Superior temporal gyrus (tissue), 1 donor: ENCODE data around the gene PLXNB1.
A peak's percentile ranks its signal among the peaks of the same experiment; 100 is the strongest.

Source experiments
- DNase-seq: peaks from one replicate; pipeline ENCODE4 v3.0.0-alpha.2; 2016; ENCODE audit errors: extremely low spot score

PLXNB1 gene

DNA sequence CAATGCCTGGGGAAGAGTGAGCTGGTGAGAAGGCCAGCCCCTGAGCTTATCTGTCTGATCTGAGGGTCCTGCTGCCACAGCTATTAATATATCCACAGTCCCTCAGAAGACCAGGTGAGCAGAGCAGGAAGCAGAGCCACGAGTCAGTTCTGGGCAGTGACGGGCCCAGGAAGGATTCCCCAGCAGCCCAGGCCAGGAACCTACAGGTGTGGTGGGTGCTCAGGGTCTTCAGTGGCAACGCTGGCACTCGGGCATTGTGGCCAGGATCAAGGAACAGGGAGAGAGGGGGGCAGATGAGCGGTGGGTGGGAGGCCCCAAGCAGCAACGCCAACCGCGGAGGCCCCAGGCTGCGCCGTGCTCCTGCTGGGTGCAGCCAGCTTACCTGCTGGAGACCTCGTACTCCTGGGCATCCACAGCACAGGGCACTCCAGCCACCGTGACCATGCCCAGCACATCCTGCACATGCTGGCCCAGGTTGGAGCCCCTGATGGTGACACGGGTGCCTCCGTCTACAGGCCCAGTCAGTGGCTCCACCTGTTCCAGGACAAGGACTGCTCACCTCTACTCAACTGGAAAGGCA lies 12.3 kb downstream of the PLXNB1 start:
- DNase-seq: no peak

DNA sequence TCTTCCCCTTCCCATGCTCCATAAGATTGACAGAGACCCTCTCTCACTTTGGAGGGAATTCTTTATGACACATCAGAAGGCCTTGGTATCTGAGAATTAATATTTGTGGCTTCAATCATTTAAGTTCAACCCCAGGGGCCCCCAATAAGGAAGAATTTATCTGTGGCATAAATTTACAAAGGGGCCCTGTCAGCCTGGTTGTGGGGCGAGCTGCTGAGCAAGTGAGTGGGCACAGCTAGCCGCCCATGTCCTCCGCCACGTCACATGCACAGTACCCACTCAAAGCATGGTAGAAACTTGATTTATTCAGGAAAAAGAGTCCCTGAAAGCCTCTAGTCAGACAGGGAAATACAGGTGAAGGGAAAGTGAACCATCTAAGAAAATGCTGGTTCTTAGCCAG lies 13.3 kb downstream of the PLXNB1 start:
- DNase-seq: no peak

DNA sequence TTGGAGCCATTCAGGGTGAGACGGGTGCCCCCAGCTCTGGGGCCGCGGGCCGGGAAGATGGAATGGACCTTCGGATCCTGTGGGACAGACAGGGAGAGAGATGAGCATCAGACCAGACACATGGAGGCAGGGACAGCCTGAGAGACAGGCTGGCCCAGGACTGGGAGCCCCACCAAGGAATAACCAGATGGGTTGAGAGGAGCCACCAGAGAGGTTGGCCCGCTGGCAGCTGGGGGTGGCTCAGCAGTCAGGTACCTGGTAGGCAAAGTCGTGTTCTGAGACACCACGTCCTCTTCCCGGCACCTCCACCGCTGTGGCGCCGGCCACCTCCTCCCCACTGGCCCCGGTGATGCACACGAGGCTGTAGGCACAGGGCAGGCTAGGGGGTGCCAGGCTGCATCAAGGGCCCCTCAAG lies 13.8 kb downstream of the PLXNB1 start:
- DNase-seq: no peak

DNA sequence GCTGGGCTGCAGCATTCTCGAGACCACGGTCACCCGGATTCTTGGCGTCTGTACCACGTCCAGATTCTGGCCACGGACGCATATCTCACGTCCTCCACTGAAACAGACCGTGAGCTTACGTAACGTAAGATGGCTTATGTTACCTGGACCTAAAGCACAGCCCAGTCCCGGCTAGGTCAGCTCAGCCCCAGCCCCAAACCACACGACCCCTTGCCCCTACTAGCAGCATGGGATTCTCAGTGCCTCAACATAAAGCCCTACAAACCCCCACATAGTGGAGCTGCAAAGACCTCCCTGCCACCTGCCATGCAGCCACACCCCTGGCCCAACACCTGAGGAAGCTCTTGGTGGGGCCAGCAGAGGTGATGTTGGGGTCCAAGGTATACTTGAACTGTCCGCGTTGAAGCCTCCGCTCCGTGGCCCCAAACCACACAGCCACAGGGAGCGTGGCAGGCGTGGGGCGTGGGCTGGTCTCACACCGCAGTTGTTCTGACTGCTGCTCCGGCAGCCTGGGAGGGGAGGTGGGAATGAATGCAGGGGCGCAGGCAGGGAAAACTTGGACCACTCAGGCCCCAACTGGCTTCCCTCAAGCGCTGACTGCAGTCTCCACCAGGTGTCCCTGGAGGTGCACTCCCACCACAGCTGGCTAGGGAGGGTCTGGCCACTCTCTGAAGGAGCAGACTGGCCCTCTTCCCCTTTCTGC lies 14.5 kb downstream of the PLXNB1 start:
- no peak for DNase-seq

DNA sequence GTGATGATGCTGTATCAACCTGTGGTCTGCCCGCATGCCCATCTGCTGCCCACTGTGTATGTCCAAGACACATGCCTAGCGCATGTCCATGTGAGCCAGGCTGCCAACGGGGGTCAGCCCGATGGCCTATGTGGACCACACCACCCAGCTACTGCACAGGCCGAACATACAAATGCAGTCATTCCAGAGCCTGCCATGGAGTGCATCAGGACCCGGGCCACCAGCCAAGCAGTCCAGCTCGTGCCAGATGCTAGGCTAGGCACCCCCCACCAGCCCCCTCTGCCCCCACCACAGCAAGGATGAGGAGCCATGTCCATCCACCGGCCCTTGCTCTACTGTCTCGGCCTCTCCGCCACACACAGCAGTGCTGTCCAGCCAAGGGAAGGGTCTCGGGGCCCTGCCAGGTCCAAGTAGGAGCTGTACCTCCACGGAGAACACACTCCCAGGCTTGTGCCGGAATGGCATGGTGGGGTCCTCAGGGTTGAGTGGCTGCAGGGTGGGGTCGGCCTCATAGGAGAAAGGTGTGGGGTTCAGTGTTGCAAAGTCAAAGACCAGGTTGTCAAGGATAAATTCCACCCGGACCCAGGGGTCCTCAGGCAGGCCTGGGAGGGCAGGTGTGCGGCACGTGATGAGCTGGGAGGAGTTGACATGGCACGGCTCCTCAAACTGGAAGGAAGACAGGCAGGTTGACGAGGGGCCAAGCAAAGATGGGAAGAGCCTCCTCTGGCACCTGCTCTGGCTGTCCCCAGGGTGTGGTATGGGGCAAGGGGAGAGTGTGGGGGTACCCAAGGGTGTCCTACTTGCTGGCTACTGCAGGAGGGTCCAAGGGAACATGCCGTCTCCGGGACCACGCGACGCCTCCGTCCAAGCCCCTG lies 15.3 kb downstream of the PLXNB1 start:
- DNase-seq: peak; percentile 52

DNA sequence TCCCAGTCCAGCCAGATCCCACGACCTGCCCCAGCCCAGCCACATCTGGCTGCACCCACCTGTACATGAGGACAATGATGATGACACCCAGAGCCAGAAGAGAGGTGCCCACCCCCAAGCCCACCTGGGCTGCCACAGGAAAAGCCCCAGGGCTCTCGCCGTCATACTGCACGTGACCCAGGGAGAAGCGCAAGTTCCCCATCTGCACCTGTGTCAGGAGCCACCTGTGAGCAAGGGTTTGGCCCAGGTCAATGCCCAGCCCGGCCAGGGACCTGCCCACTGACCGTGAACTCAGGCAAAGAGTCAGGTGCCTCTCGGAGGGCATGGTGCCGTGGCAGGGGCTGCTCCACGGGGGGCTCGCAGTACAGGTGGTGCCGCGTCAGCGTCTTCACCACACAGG lies 16.3 kb downstream of the PLXNB1 start:
- no peak for DNase-seq

DNA sequence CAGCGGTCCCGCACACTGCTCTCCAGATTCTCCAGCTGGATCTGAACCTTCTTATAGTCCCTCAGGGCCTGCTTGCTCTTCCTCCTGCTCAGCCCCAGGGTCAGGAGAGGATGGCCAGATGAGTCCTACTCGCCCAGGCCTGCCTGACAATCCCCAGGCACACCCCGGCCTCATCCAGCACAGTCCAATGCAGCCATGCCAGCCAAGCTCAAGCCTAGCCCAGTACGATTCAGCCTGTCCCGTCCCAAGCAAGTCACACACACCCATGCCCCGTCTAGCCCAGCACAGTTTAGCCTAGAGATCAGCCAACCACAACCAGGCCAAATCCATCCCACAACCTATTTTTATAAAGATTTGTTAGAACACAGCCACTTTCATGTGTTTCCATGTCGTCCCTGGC lies 16.8 kb downstream of the PLXNB1 start:
- DNase-seq: no peak

DNA sequence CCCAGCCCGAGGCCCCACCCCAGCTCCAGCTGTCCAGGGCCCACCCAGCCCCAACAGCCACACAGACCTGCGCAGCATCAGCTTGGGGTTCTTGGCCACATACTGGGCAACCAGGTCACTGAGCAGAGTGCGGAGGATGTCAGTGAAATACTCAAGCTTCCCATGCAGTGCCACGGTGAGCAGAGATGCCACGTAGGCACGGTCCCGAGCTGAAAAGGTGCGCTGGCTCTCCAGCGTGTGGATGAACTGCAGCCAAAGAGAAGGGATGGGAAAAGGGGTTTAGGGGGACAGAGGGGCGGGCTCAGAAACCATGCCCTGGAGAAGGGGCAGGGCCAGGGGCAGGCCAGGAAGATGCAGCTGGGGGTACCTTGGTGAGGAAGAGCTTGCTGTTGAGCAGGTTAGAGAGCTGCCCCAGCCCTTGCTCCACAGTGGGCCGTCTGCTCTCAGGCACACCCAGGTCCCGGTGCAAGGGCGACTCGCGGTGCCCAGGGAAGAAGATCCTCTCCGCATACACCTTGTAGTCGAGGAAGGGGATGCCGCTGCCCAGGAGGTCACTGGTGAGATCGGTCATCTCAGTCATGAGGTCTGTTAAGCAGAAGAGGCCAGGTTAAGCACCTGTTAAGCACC lies 17.4 kb downstream of the PLXNB1 start:
- DNase-seq: no peak

DNA sequence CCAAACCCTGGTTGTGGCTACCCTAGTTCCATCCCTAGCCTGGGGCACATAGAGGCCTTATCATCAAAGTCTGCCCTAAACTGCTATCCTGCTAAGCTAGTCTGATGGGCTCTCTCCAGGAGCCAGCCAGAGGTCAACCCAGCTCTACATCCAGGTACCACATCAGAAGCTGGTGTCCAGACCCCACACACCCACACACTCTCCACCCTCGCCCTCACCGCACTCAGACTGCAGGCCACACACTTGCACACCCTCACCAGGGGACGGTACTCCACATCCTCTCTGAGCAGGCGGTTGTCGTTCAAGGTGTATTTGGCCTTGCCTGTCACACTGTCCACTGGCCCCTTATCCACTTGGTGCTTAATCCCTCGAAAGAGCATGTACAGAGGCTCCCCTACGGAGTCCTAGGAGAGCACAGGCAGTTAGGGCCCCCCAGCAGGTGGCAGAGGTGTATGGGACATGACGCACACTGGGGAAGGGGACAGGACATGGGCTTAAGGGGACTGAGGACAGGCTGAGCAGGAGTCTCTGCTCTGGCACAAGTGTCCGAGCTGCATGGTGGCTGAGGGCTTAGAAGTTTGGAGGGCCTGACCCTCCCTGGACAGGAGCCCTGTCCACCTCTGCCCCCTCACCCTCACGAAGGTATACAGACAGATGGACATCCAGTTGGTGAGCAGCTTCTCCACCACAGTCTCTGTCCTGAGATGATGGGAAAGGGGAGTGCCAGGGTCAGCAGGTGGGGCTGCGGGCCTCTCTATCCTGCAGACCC lies 18.1 kb downstream of the PLXNB1 start:
- no peak for DNase-seq

DNA sequence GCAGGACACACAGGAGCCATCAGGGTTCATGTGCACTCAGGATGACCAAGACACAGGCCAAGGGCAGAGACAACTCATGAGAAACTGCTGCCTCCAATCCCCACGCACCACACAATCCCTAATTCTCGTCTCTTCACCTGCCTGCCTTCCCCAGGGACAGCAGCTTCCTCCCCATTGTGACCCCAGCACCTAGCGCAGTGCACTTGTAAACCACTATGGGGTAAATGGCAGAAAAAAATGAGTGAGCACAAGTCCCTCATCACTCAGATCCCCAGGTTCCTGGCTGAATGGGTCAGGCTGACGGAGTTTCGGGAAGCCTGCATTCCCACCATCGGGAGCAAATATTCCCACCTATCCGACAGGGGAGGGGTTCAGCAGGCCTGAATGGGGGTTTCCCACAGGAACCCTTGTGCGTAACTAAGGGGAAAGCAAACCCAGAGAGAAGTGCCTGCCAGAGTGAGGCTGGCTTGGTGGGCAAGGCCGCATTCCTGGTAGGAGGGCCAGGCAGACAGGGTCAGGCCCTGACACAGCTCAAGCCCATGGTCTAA lies 18.8 kb downstream of the PLXNB1 start:
- DNase-seq: no peak

DNA sequence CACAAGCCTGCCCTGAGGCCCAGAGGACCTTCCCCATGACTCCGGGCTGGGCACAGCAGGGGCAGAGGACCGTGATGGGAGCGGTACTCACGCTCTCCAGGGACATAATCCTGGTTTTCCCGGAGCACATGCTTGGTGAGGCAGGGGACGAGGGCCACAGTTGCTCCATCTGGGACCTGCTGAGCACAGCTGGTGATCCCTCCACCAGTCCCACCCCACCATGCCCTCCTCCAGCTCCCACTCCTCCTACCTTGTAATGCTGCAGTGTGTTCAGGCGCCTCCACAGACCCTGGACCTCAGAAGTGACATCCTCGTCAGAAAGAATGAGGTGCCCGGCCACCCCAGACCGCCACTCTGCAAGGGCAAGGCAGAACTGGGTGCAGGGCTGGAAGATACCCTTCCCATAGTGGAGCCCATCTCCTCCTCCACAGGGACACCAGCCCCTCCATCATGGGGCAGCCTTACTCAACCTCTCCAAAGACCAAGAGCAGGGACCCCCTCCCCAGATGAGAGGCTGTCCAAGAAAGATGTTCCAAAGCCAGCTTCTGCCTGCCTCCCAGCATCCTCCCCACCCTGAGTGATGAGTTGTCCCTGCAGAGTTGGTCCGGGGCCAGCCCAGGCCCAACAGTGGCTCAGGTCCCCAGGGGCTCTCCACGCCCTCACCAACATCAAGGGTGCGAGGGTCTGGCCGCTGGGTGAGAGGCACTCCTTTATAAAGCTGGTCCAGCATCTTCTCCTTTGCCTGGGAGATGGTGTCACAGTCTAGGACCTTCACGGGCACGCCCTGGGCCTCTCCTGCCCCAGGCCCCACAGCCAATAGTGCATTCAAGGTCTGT lies 19.5 kb downstream of the PLXNB1 start:
- DNase-seq: no peak

DNA sequence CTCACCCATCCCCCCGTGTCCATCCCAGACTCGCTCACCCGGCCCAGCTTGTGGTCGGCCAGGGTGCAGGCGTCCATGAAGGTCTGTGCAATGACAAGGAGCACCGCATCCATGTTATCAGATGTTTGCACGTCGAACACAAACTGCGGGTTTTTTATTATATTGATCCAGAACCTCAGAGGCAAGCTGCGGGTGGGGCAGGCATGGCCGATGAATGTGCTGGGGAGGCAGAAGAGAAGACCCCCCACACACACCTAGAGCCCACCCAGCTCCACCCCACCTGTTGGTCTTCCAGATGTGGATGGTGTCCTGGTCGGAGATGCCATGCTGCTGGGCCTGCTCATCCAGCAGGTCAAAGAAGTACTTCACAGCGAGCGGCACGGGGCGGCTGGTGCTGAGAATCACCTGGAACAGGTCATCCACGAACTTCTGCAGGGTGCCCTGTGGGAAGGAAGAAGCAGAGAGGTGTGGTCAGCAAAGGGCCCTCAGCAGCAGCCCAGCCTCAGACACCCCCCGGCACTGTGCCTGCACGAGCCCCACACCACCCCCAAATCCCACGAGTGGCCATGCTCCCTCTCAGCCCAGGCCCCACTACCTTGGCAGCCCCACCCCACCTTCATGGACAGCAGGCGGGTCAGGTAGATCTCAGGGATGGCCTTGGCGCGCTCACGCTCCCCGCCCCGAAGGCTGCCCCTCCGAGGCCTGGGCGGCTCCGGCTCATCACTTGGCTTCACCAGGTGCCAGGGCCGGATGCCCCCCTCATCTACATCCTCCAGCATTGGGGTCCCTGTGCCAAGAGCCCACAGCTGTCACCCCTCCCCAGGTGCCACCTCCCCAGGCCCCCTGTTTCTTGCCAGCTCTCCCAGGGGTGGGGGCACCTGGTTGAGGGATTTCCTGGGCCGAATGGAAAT lies 20.3 kb downstream of the PLXNB1 start:
- DNase-seq: no peak

DNA sequence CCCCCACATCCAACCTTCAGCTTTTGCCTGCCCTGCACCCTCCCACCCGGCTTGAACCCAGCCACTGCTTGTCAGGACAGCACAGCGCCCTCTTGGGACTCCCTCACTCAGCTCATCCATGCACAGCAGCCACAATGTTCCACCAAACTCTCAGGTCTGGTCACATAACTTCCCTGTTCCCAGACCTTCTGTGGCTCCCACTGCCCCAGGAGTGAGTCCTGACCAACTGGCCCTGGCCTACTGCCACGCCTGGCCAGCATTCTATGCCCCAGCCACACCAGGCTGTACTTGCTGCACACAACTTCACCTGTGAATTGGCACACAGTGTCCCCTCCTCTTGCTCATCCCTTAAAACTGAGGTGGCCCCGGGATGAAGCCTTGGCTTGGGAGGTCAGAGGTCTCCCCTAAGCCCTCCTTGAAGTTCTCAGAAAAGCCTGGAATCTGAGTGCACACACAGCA lies 21.0 kb downstream of the PLXNB1 start:
- DNase-seq: no peak

DNA sequence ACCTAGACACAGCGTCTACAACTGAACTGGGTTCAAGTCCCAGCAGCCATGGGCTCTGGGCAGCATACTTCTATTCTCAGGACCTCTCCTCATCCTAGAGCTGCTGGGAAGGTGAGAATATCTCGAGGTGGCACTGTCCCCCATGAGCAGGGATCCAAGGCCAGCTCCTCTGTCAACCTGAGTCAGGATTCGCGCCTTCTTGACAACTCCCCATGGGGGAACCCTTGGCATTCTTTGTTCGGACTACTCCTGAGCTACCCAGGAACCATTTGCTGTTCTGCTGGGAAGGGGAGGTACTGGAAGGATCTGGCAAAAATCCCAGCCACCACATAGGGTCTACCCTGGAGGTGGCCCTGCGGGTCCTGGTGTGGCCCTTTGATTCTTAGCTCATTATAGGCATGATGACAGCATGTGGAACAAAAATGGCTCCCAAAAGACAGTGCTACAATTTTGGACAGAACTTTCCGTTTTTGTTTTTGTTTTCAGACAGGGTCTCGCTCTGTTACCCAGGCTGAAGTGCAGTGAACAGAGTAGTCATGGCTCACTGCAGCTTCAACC lies 22.3 kb downstream of the PLXNB1 start:
- DNase-seq: no peak

DNA sequence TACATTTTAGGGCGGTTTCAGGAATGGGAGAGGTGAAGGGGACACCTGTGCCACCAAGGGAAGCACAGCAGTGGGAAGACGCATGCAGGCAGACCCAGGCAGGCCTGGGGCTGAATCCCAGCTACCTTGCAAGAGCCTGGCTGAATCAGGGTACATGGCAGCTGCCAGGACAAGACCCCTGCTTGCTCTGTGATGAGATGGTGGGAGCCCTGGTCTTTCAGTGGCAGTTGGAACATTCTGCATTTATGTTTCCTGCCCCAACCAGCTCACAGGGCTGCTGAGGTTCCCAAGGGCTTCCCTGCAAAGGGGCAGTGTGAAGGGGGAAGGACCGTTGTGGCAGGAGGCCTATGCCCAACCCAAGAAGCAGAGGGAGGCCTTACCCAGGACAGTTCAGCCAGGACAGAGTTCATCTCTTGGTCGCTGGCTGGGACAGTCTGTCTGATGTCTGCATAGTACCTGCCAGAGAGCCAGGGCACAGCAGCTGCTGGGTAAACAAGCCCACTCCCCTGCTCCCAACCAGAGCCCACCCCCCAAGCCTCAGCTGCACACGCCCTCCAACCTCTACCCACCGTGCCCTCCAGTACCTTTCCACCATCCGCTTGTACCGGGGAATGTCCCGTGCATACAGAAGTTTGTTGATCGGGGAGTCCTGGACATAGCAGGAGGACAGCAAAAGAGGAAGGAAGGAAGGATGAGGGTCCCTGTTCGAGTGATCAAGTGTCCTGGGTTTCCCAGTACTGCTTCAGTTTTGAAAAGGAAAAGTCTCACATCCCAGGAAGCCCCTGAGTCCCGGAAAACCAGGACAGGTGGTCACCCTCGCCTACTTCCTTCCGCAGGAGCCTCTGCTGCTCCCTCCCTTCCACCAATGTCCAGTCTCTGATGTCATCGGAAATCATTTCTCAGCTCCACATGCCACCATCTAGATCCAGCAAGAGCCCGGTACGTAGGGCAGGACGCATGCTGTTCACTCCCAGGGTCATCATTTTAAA lies 23.1 kb downstream of the PLXNB1 start:
- no peak for DNase-seq

DNA sequence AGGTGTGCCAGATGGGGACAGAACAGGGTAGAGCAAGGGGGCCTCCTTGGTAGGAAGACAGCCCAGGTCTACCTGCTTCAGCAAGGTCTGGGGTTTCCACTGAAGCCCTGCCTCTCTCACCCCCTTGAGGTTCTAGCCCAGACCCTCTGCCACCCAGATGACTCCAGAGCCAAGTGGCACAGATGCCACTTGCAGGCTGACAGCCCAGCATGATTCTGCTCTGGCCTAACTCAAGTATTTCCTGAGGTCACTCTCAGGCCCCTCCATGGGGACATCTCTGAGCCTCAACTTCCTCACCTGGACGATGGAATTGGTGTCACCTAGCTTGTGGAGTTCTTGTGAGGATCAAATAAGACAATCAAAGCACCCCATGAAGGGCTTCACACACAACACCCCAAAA lies 23.9 kb downstream of the PLXNB1 start:
- DNase-seq: no peak

DNA sequence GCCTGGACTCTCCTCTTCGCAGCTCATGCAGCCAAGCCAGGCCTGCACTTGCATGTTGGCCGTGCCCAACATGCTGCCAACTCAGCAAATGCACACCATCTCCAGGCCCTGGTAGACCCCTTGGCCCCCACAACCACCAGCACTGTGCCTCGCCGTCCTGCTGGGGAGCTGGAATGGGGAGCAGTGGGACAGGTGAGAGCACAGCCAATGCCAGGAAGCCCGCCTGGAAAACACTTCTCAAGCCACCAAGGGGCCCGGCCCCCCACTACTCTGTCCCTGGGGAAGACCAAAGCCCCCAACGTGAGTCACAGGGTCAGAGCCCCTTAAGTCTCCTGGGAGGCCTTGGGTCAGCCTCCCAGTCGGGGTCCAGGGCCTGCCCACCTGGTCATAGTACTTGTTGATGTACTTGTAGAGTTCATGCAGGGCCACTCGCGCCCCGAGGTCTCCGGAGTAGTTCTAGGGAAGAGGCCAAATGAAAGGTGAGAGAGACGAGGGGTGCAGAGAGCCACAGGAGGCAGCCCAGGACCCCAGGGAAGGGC lies 24.5 kb downstream of the PLXNB1 start:
- DNase-seq: no peak
